RWPE2 (cell line): ENCODE results near the gene FIGN.
A peak's percentile ranks its signal among the peaks of the same experiment; 100 is the strongest.

Source experiments
- ATAC-seq: fragments of 200-7000 bp; cut with Tn5 transposase; 3 replicates; pipeline ENCODE4 v1.9.1; 2021; ENCODE audit warnings: low read depth
- DNase-seq: peaks from one replicate; pipeline ENCODE4 v3.0.0-alpha.2; 2020; ENCODE audit warnings: low spot score
- H3K27ac ChIP-seq: fragments of 450-650 bp; 2 replicates; pipeline ENCODE4 v1.5.1; 2017; ENCODE audit warnings: mild to moderate bottlenecking; ENCODE audit not compliant: poor library complexity, severe bottlenecking
- H3K27me3 ChIP-seq: fragments of 250-450 bp; sonication (Bioruptor Pico); 2 replicates; pipeline ENCODE4 v1.5.1; 2021; ENCODE audit warnings: mild to moderate bottlenecking, moderate library complexity; ENCODE audit not compliant: insufficient read depth, poor library complexity, severe bottlenecking
- H3K36me3 ChIP-seq: fragments of 250-450 bp; sonication (Bioruptor Pico); 2 replicates; pipeline ENCODE4 v1.5.1; 2020; ENCODE audit warnings: low read depth, mild to moderate bottlenecking, moderate library complexity
- H3K4me1 ChIP-seq: fragments of 250-450 bp; sonication (Bioruptor Pico); 2 replicates; pipeline ENCODE4 v1.5.1; 2021; ENCODE audit warnings: mild to moderate bottlenecking, moderate library complexity; ENCODE audit not compliant: insufficient read depth, poor library complexity, severe bottlenecking
- H3K4me3 ChIP-seq: fragments of 250-450 bp; sonication (Bioruptor Pico); 2 replicates; pipeline ENCODE4 v1.5.1; 2021; ENCODE audit warnings: mild to moderate bottlenecking, moderate library complexity; ENCODE audit not compliant: severe bottlenecking
- H3K9me3 ChIP-seq: fragments of 250-450 bp; sonication (Bioruptor Pico); 2 replicates; pipeline ENCODE4 v1.5.1; 2021; ENCODE audit warnings: mild to moderate bottlenecking, moderate library complexity; ENCODE audit not compliant: severe bottlenecking
- CTCF ChIP-seq: fragments of 450-650 bp; IDR thresholded peaks from one replicate; pipeline ENCODE4 v1.5.1; 2017; ENCODE audit warnings: mild to moderate bottlenecking, moderate library complexity; ENCODE audit not compliant: poor library complexity, severe bottlenecking

FIGN gene

GRCh38 chr2:163775304-163775703 lies 39.5 kb upstream of the FIGN start:
- Histone ChIP-seq H3K27me3 (no peaks in the 10 kb centered on the region), H3K4me1 (peaks cover 64% of the 10 kb centered on the region), H3K36me3 (no peaks in the 10 kb centered on the region), H3K4me3 (no peak overlapping the region), H3K9me3 (peaks cover 2% of the 10 kb centered on the region), H3K27ac (peak overlapping the region; percentile 85)
- DNase-seq, result no peak
- no peak for ATAC-seq
- TF ChIP-seq CTCF, result no peak

GRCh38 chr2:163774862-163775261 lies 39.1 kb upstream of the FIGN start:
- Histone ChIP-seq H3K4me3 (no peak overlapping the region), H3K4me1 (peaks cover 60% of the 10 kb centered on the region), H3K36me3 (no peaks in the 10 kb centered on the region), H3K9me3 (no peaks in the 10 kb centered on the region), H3K27ac (peak overlapping the region; percentile 85), H3K27me3 (no peaks in the 10 kb centered on the region)
- DNase-seq, result no peak
- ATAC-seq, result peak; percentile 73
- no peak for TF ChIP-seq CTCF

- Histone ChIP-seq H3K27ac (no peak overlapping the region), H3K27me3 (no peaks in the 10 kb centered on the region), H3K9me3 (no peaks in the 10 kb centered on the region), H3K36me3 (no peaks in the 10 kb centered on the region), H3K4me3 (no peak overlapping the region), H3K4me1 (peaks cover 46% of the 10 kb centered on the region)
- ATAC-seq (no peak), DNase-seq (no peak)
- no peak for TF ChIP-seq CTCF
Measured at GRCh38 chr2:163773276-163773675, 37.5 kb upstream of the FIGN start.

GRCh38 chr2:163771596-163771995 lies 35.8 kb upstream of the FIGN start:
- Histone ChIP-seq H3K4me3 (no peak overlapping the region), H3K36me3 (no peaks in the 10 kb centered on the region), H3K4me1 (peaks cover 35% of the 10 kb centered on the region), H3K27ac (peak overlapping the region; percentile 74), H3K27me3 (no peaks in the 10 kb centered on the region), H3K9me3 (no peaks in the 10 kb centered on the region)
- ATAC-seq (peak; percentile 91), DNase-seq (no peak)
- TF ChIP-seq CTCF, result no peak

GRCh38 chr2:163768881-163769695 lies 33.3 kb upstream of the FIGN start:
- Histone ChIP-seq H3K9me3 (peaks cover 2% of the 10 kb centered on the region), H3K27ac (no peak overlapping the region), H3K27me3 (no peaks in the 10 kb centered on the region), H3K4me3 (no peak overlapping the region), H3K36me3 (no peaks in the 10 kb centered on the region), H3K4me1 (peaks cover 16% of the 10 kb centered on the region)
- TF ChIP-seq CTCF, result no peak
- DNase-seq (no peak), ATAC-seq (no peak)
